ENCODE data around the gene THSD7B.

GRCh38 chr2:137454886-137455285, 689.5 kb downstream of the THSD7B start:
- TF ChIP-seq EZH2phosphoT487 (IDR thresholded peaks at IDR 0.05; ENCODE audit: insufficient read depth, low read depth) = no peak
- TF ChIP-seq EZH2 (IDR thresholded peaks at IDR 0.05; ENCODE audit: insufficient read depth, poor library complexity, severe bottlenecking) = no peak
